ENCODE measurements around the gene GREB1.

Gene GREB1

GRCh38 chr2:11499081-11499743 is 34.6 kb upstream of the GREB1 start:
- no peak for DNase-seq (ENCODE audit: extremely low spot score)
- ChIA-PET CTCF (interaction anchor here (0.6 kb wide), 1 partner anchor 84 kb away, joined by 4 read pairs; no protein-coding TSS in a partner anchor), POLR2A (no interaction called here)
- TF ChIP-seq LEF1 (IDR thresholded peaks at IDR 0.05; ENCODE audit: borderline replicate concordance) (no peak), CTBP1 (IDR thresholded peaks at IDR 0.05; ENCODE audit: borderline replicate concordance) (no peak), ARNT (IDR thresholded peaks at IDR 0.05) (no peak), TARDBP (IDR thresholded peaks at IDR 0.05) (no peak), ZNF384 (IDR thresholded peaks at IDR 0.05) (no peak)

- no peak for DNase-seq (ENCODE audit: extremely low spot score)
- ChIA-PET CTCF (no interaction called here), POLR2A (no interaction called here)
- TF ChIP-seq LEF1 (IDR thresholded peaks at IDR 0.05; ENCODE audit: borderline replicate concordance) (no peak), FOXA1 (IDR thresholded peaks at IDR 0.05) (no peak), ARNT (IDR thresholded peaks at IDR 0.05) (no peak), BHLHE40 (IDR thresholded peaks at IDR 0.05; ENCODE audit: borderline replicate concordance) (no peak), CTBP1 (IDR thresholded peaks at IDR 0.05; ENCODE audit: borderline replicate concordance) (no peak), ELF4 (IDR thresholded peaks at IDR 0.05) (no peak), TARDBP (IDR thresholded peaks at IDR 0.05) (no peak), ZNF384 (IDR thresholded peaks at IDR 0.05) (no peak), HDGF (IDR thresholded peaks at IDR 0.05; ENCODE audit: borderline replicate concordance) (no peak), PKNOX1 (IDR thresholded peaks at IDR 0.05) (no peak), SP1 (IDR thresholded peaks at IDR 0.05) (no peak), FOXM1 (IDR thresholded peaks at IDR 0.05; ENCODE audit: borderline replicate concordance) (no peak), FOXK2 (IDR thresholded peaks at IDR 0.05) (no peak), SUZ12 (IDR thresholded peaks at IDR 0.05) (no peak)
Measured at GRCh38 chr2:11500702-11501303, 33.0 kb upstream of the GREB1 start.

- ChIA-PET CTCF (no interaction called here), POLR2A (no interaction called here)
- no peak for DNase-seq (ENCODE audit: extremely low spot score)
Measured at GRCh38 chr2:11502740-11503292, 31.0 kb upstream of the GREB1 start.

GRCh38 chr2:11503354-11503927 is 30.4 kb upstream of the GREB1 start:
- DNase-seq (ENCODE audit: extremely low spot score), result no peak
- ChIA-PET CTCF (no interaction called here), POLR2A (no interaction called here)
- TF ChIP-seq NFRKB (IDR thresholded peaks at IDR 0.05) (no peak), SP1 (IDR thresholded peaks at IDR 0.05) (no peak), ARNT (IDR thresholded peaks at IDR 0.05) (no peak), ELF4 (IDR thresholded peaks at IDR 0.05) (no peak), LEF1 (IDR thresholded peaks at IDR 0.05; ENCODE audit: borderline replicate concordance) (no peak), TARDBP (IDR thresholded peaks at IDR 0.05) (no peak), SUZ12 (IDR thresholded peaks at IDR 0.05) (no peak), FOXK2 (IDR thresholded peaks at IDR 0.05) (no peak), HDGF (IDR thresholded peaks at IDR 0.05; ENCODE audit: borderline replicate concordance) (no peak), FOXA1 (IDR thresholded peaks at IDR 0.05) (no peak), PKNOX1 (IDR thresholded peaks at IDR 0.05) (no peak)

More at GRCh38 chr2:11502740-11503292, 31.0 kb upstream of the GREB1 start:
- TF ChIP-seq ELF4 (IDR thresholded peaks at IDR 0.05), result no peak
- no peak for TF ChIP-seq SP1 (IDR thresholded peaks at IDR 0.05)
- TF ChIP-seq HDGF (IDR thresholded peaks at IDR 0.05; ENCODE audit: borderline replicate concordance), result no peak
- no peak for TF ChIP-seq LEF1 (IDR thresholded peaks at IDR 0.05; ENCODE audit: borderline replicate concordance)
- TF ChIP-seq TARDBP (IDR thresholded peaks at IDR 0.05), result no peak
- no peak for TF ChIP-seq SUZ12 (IDR thresholded peaks at IDR 0.05)
- no peak for TF ChIP-seq FOXK2 (IDR thresholded peaks at IDR 0.05)
- no peak for TF ChIP-seq FOXM1 (IDR thresholded peaks at IDR 0.05; ENCODE audit: borderline replicate concordance)
- TF ChIP-seq ARNT (IDR thresholded peaks at IDR 0.05), result no peak
- TF ChIP-seq PKNOX1 (IDR thresholded peaks at IDR 0.05), result no peak
- TF ChIP-seq NFRKB (IDR thresholded peaks at IDR 0.05), result no peak
- no peak for TF ChIP-seq FOXA1 (IDR thresholded peaks at IDR 0.05)
- TF ChIP-seq CTBP1 (IDR thresholded peaks at IDR 0.05; ENCODE audit: borderline replicate concordance), result no peak
- no peak for TF ChIP-seq BHLHE40 (IDR thresholded peaks at IDR 0.05; ENCODE audit: borderline replicate concordance)
- no peak for TF ChIP-seq ZNF384 (IDR thresholded peaks at IDR 0.05)
- TF ChIP-seq L3MBTL2 (conservative IDR thresholded peaks at IDR 0.05), result no peak

GRCh38 chr2:11505652-11506610 is 27.9 kb upstream of the GREB1 start:
- ChIA-PET CTCF (no interaction called here), POLR2A (no interaction called here)
- no peak for TF ChIP-seq TARDBP (IDR thresholded peaks at IDR 0.05)
- no peak for TF ChIP-seq ARNT (IDR thresholded peaks at IDR 0.05)
- no peak for TF ChIP-seq NFRKB (IDR thresholded peaks at IDR 0.05)
- no peak for TF ChIP-seq PKNOX1 (IDR thresholded peaks at IDR 0.05)
- no peak for TF ChIP-seq FOXK2 (IDR thresholded peaks at IDR 0.05)
- no peak for TF ChIP-seq L3MBTL2 (conservative IDR thresholded peaks at IDR 0.05)
- no peak for TF ChIP-seq SUZ12 (IDR thresholded peaks at IDR 0.05)
- no peak for DNase-seq (ENCODE audit: extremely low spot score)

Data from HEK293T (cell line).